Breast epithelium (tissue), 4 donors: ENCODE results near the gene USP22. TPM values are rescaled to one million over a fixed set of nuclear protein-coding genes. Genes with fewer than 3 reads are reported as not detected.

Experiments used
- DNase-seq, 2 donors: peaks; one replicate each; pipeline ENCODE4 v3.0.0-alpha.2; 2019; ENCODE audit warnings: low spot score in 2 of 2
- H3K27ac ChIP-seq, 2 donors: fragments of 200-600 bp; sonication (generic) in 1 of 2; one replicate each; pipeline ENCODE4 v1.5.1; 2016 to 2019; ENCODE audit warnings: mild to moderate bottlenecking in 1 of 2
- H3K27me3 ChIP-seq, 2 donors: fragments of 200-600 bp; sonication (generic) in 1 of 2; one replicate each; pipeline versions ENCODE4 v1.5.1 to v1.6.0; 2017 to 2019; ENCODE audit warnings: control low read depth in 1 of 2, mild to moderate bottlenecking in 1 of 2
- H3K36me3 ChIP-seq: fragments of 200-600 bp; one replicate; pipeline ENCODE4 v1.5.1; 2019
- H3K4me1 ChIP-seq, 2 donors: fragments of 200-600 bp; sonication (generic); one replicate each; pipeline ENCODE4 v1.5.1; 2016 to 2019; ENCODE audit warnings: control low read depth in 1 of 2
- H3K4me3 ChIP-seq, 3 donors: fragments of 200-600 bp; sonication (generic); 1 replicate in 2 of 3; 2 replicates in 1 of 3; pipeline ENCODE4 v1.5.1; 2016 to 2019; ENCODE audit warnings: mild to moderate bottlenecking in 3 of 3, moderate library complexity in 2 of 3
- H3K9me3 ChIP-seq, 2 donors: fragments of 200-600 bp; sonication (generic) in 1 of 2; one replicate each; pipeline ENCODE4 v1.5.1; 2016 to 2019; ENCODE audit warnings: control low read depth in 1 of 2
- CTCF ChIP-seq, 3 donors: fragments of 450-650 bp; IDR thresholded peaks; one replicate each; pipeline ENCODE4 v1.5.1; 2016 to 2017; ENCODE audit warnings: antibody characterized with exemption in 3 of 3, mild to moderate bottlenecking in 3 of 3, moderate library complexity in 3 of 3
- POLR2A ChIP-seq: fragments of 450-650 bp; IDR thresholded peaks from one replicate; pipeline ENCODE4 v1.6.1; 2016; ENCODE audit warnings: antibody characterized with exemption, mild to moderate bottlenecking, moderate library complexity
- POLR2AphosphoS5 ChIP-seq, 3 donors: sonication (generic); formaldehyde crosslinking; IDR thresholded peaks; one replicate each; pipeline ENCODE4 v1.6.1; 2017; ENCODE audit warnings: antibody characterized with exemption in 3 of 3
- intact Hi-C: fragments of 100-400 bp; cut with DNase I; formaldehyde crosslinking; loops from one replicate; pipeline ENCODE4 v1.15.1; 2023; ENCODE audit warnings: low total_unique reads
- total RNA-seq, 3 donors: library from RNA; depleted of rRNA; stranded (reverse); fragments of >200 nt; gene quantifications; one replicate each; pipeline ENCODE4 v1.1.0, GENCODE V29; 2016

The USP22 gene
- total RNA-seq, 3 donors from 2014 or later, result 115 to 156 (median 139) TPM

- intact Hi-C loops, result no loop called here
- H3K27ac ChIP-seq, result no peak overlapping the region
- TF ChIP-seq POLR2AphosphoS5 (IDR thresholded peaks at IDR 0.05) (no peak), CTCF (IDR thresholded peaks at IDR 0.05) (no peak)
- no peaks in the 10 kb centered on the region for H3K36me3 ChIP-seq
- H3K4me1 ChIP-seq, result no peaks in the 10 kb centered on the region
- no peaks in the 10 kb centered on the region for H3K9me3 ChIP-seq
- H3K27me3 ChIP-seq, result no peaks in the 10 kb centered on the region
- no peak overlapping the region for H3K4me3 ChIP-seq
- DNase-seq, result no peak
These were observed 6.6 kb upstream of the USP22 start for GRCh38 chr17:21049457-21049856.

- TF ChIP-seq POLR2AphosphoS5 (IDR thresholded peaks at IDR 0.05) (no peak), CTCF (IDR thresholded peaks at IDR 0.05) (no peak), POLR2A (no peak)
- Histone ChIP-seq H3K36me3 (no peaks in the 10 kb centered on the region), H3K27me3 (no peaks in the 10 kb centered on the region), H3K27ac (no peak overlapping the region), H3K9me3 (no peaks in the 10 kb centered on the region), H3K4me1 (no peaks in the 10 kb centered on the region), H3K4me3 (no peak overlapping the region)
- intact Hi-C loops, result no loop called here
- DNase-seq, result no peak
These were observed 3.4 kb upstream of the USP22 start for GRCh38 chr17:21046216-21046615.

DNA sequence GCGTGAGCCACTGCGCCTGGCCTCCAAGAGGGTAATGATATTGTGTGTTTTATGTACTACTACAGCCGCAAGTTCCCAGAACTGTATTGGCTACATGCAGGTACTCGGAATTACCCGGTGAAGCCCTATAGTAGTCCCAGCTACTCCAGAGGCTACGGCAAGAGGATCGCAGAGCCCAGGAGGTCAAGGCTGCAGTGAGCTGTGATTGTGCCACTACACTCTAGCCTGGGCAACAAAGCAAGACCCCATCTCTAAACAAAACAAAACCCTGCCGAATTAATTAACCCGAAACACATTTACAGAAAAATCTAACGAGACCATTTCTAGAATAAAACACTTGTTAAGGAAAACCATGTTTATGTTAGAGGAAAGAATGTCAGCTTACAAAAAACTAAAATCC lies 2.2 kb upstream of the USP22 start:
- no peaks in the 10 kb centered on the region for H3K4me1 ChIP-seq
- no peak for DNase-seq
- TF ChIP-seq POLR2A (no peak), CTCF (IDR thresholded peaks at IDR 0.05) (no peak), POLR2AphosphoS5 (IDR thresholded peaks at IDR 0.05) (no peak)
- intact Hi-C loops, result no loop called here
- no peak overlapping the region for H3K27ac ChIP-seq
- no peaks in the 10 kb centered on the region for H3K27me3 ChIP-seq
- no peaks in the 10 kb centered on the region for H3K9me3 ChIP-seq
- no peaks in the 10 kb centered on the region for H3K36me3 ChIP-seq
- H3K4me3 ChIP-seq, result no peak overlapping the region

- DNase-seq, result peak; percentile 97 to 99
- Histone ChIP-seq H3K27ac (peak overlapping the region; percentile 99 to 100), H3K4me1 (no peaks in the 10 kb centered on the region), H3K27me3 (no peaks in the 10 kb centered on the region), H3K36me3 (no peaks in the 10 kb centered on the region), H3K9me3 (no peaks in the 10 kb centered on the region), H3K4me3 (peak overlapping the region; percentile 61 to 92 (median 86))
- intact Hi-C loops, result no loop called here
- TF ChIP-seq CTCF (IDR thresholded peaks at IDR 0.05) (peak; percentile 69 to 97 (median 87)), POLR2AphosphoS5 (IDR thresholded peaks at IDR 0.05) (peak; percentile 56 to 80 (median 64)), POLR2A (peak; percentile 22)
These were observed 753 bp upstream of the USP22 start for GRCh38 chr17:21043296-21044232.

- intact Hi-C loops, result no loop called here
- peak overlapping the region; percentile 86 to 96 (median 92) for H3K4me3 ChIP-seq
- peak; percentile 81 to 85 for DNase-seq
- no peaks in the 10 kb centered on the region for H3K9me3 ChIP-seq
- no peak for TF ChIP-seq POLR2A
- no peak for TF ChIP-seq CTCF (IDR thresholded peaks at IDR 0.05)
- peak in 1 of 3 donors; percentile 46 for TF ChIP-seq POLR2AphosphoS5 (IDR thresholded peaks at IDR 0.05)
- no peaks in the 10 kb centered on the region for H3K27me3 ChIP-seq
- H3K36me3 ChIP-seq, result no peaks in the 10 kb centered on the region
- peaks cover 0 to 6% of the 10 kb centered on the region in 2 donors for H3K4me1 ChIP-seq
- peak overlapping the region; percentile 99 to 100 for H3K27ac ChIP-seq
These were observed 912 bp downstream of the USP22 start for GRCh38 chr17:21041741-21042457.
